ENCODE measurements around the gene KIF16B. TPM values are rescaled to one million over a fixed set of nuclear protein-coding genes. Genes with fewer than 3 reads are reported as not detected.

KIF16B gene
- total RNA-seq, 1 experiment from 2014 or later, result 7.0 TPM

GRCh38 chr20:16407251-16408067 is 165.8 kb downstream of the KIF16B start:
- H2AFZ ChIP-seq (ENCODE audit: low read depth, low read length, poor library complexity, severe bottlenecking), result no peak overlapping the region
- H3K4me1 ChIP-seq (ENCODE audit: control insufficient read depth in 1 of 2, insufficient read depth in 2 of 2, low read length in 2 of 2), result no peaks in the 10 kb centered on the region
- no TSS peak for BruUV-seq (replicated peaks)
- H3K27ac ChIP-seq (ENCODE audit: low read depth, low read length), result no peak overlapping the region
- no peak for ATAC-seq
- intact Hi-C loops (cut with micrococcal nuclease), result no loop called here
- H3K27me3 ChIP-seq (ENCODE audit: insufficient read depth, low read length), result no peaks in the 10 kb centered on the region
- no peak overlapping the region for H3K9ac ChIP-seq (ENCODE audit: low read length)
- H3K36me3 ChIP-seq (ENCODE audit: control insufficient read depth in 1 of 2, insufficient read depth in 2 of 2, low read length in 2 of 2), result no peaks in the 10 kb centered on the region
- no peaks in the 10 kb centered on the region for H3K9me2 ChIP-seq (ENCODE audit: insufficient read depth)
- RAD21 ChIA-PET (ENCODE audit: low non-redundant PET in 1 of 2, low total read pairs in 2 of 2, uncharacterized antibody in 2 of 2, unreplicated experiment in 2 of 2), result no interaction called here
- no peaks in the 10 kb centered on the region for H3K79me2 ChIP-seq (ENCODE audit: insufficient read depth, low read length)
- no peaks in the 10 kb centered on the region for H4K20me1 ChIP-seq (ENCODE audit: insufficient read depth)
- no peaks in the 10 kb centered on the region for H3K9me3 ChIP-seq (ENCODE audit: control insufficient read depth in 1 of 2, insufficient read depth in 1 of 2, low read depth in 1 of 2, low read length in 2 of 2)
- no peak for DNase-seq (ENCODE audit: low read depth, low spot score)
- POLR2A ChIA-PET, result no interaction called here
- no peak overlapping the region for H3K4me3 ChIP-seq (replicated peaks in 1 of 2; ENCODE audit: low read depth in 1 of 2, low read length in 2 of 2)
- no peak overlapping the region for H3K4me2 ChIP-seq (ENCODE audit: low read length)
- CTCF ChIA-PET, result no interaction called here
- TF ChIP-seq RAD21 (IDR thresholded peaks at IDR 0.05; ENCODE audit: low read depth) (no peak), POLR2A (IDR thresholded peaks at IDR 0.05; ENCODE audit: borderline replicate concordance, extremely low read depth, insufficient read depth, insufficient read length) (no peak), REST (IDR thresholded peaks at IDR 0.05; ENCODE audit: low read depth) (no peak), FOSL1 (IDR thresholded peaks at IDR 0.05; ENCODE audit: low read depth) (no peak), ZFX (IDR thresholded peaks at IDR 0.05) (no peak), ELF1 (IDR thresholded peaks at IDR 0.05; ENCODE audit: borderline replicate concordance, low read depth) (no peak), CTCF (IDR thresholded peaks at IDR 0.05 in 2 of 3, conservative IDR thresholded peaks at IDR 0.05 in 1 of 3; ENCODE audit: borderline replicate concordance in 1 of 3, insufficient read depth in 1 of 3, low read depth in 2 of 3, low read length in 2 of 3) (no peak), SP1 (IDR thresholded peaks at IDR 0.05; ENCODE audit: low read depth) (no peak), ZNF274 (IDR thresholded peaks at IDR 0.05; ENCODE audit: low read depth, low read length) (no peak), CEBPB (IDR thresholded peaks at IDR 0.05; ENCODE audit: low read depth) (no peak), POLR2AphosphoS5 (IDR thresholded peaks at IDR 0.05; ENCODE audit: low read depth, low read length) (no peak), YY1 (IDR thresholded peaks at IDR 0.05; ENCODE audit: extremely low read depth, insufficient replicate concordance, low read depth, low read length) (no peak), JUND (IDR thresholded peaks at IDR 0.05) (no peak)
- TF ChIP-seq, protein P1, sequence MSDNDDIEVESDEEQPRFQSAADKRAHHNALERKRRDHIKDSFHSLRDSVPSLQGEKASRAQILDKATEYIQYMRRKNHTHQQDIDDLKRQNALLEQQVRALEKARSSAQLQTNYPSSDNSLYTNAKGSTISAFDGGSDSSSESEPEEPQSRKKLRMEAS (IDR thresholded peaks at IDR 0.05), result no peak
- TF ChIP-seq, protein P2, sequence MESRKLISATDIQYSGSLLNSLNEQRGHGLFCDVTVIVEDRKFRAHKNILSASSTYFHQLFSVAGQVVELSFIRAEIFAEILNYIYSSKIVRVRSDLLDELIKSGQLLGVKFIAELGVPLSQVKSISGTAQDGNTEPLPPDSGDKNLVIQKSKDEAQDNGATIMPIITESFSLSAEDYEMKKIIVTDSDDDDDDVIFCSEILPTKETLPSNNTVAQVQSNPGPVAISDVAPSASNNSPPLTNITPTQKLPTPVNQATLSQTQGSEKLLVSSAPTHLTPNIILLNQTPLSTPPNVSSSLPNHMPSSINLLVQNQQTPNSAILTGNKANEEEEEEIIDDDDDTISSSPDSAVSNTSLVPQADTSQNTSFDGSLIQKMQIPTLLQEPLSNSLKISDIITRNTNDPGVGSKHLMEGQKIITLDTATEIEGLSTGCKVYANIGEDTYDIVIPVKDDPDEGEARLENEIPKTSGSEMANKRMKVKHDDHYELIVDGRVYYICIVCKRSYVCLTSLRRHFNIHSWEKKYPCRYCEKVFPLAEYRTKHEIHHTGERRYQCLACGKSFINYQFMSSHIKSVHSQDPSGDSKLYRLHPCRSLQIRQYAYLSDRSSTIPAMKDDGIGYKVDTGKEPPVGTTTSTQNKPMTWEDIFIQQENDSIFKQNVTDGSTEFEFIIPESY (IDR thresholded peaks at IDR 0.05; ENCODE audit: extremely low read depth, insufficient replicate concordance, low read length), result no peak
